GM19438 (cell line): ENCODE data around the gene KCTD20.

Experiments
- ATAC-seq: cut with Tn5 transposase; IDR thresholded peaks from one replicate; pipeline ENCODE4 v1.9.1; 2021; ENCODE audit warnings: low read depth; ENCODE audit not compliant: unreplicated experiment

Gene KCTD20

DNA sequence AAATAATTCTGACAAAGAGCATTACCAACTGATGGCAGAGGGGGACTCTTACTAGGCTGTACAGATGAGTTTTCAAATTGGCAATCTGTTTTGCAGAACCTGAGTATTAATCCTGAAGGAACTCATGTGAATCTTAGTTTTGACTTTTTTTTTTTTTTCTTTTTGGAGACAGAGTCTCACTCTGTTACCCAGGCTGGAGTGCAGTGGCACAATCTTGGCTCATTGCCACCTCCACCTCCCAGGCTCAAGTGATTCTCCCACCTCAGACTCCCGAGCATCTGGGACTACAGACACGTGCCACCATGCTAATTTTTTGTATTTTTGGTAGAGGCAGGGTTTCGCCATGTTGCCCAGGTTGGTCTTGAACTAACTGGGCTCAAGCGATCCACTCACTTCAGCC, 49.3 kb downstream of the KCTD20 start:
- ATAC-seq: no peak

DNA sequence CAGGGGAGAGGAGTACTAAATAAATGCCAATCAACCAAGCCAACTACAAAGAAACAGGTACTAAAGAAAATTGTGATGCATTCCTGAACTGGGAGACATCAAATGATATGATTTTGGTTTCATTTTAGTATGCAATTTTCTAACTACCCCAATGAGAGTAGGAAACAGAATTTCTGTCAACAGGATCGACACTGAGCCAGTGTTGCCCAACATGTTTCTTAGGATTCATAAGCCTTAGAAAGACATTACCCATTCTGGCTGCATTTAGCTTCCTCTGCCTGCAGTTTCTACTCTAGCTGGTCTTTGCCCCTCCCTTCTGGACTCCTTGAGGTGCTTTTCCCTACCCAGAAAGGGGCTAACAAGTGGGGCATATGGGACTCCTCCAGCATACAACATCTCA, 49.8 kb downstream of the KCTD20 start:
- no peak for ATAC-seq

- no peak for ATAC-seq
These were observed 50.5 kb downstream of the KCTD20 start for GRCh38 chr6:36493319-36493718.

- no peak for ATAC-seq
These were observed 51.1 kb downstream of the KCTD20 start for GRCh38 chr6:36493859-36494258.

DNA sequence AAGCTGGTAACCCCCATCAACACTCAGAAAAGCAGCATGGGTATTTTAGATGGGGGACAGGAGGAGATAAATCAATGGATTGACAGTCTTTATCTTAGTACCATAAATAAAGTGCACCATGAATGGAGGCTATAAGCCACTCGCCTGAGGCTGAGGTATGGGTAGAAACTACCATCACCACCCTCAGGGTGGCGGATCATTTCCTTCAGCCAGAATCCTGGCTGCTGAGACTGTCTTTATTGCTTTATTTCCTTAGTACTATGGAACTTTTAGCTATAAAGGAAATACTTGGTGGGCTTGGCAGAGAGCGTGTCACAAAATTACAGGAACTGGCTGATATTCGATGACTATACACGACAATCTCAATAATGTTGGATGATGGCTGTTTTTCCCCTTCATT, 52.3 kb downstream of the KCTD20 start:
- no peak for ATAC-seq

- ATAC-seq: no peak
These were observed 57.1 kb downstream of the KCTD20 start for GRCh38 chr6:36499918-36500317.

- no peak for ATAC-seq
These were observed 58.9 kb downstream of the KCTD20 start for GRCh38 chr6:36501686-36502085.

- ATAC-seq: no peak
These were observed 61.4 kb downstream of the KCTD20 start for GRCh38 chr6:36504181-36504580.

- ATAC-seq: no peak
These were observed 62.2 kb downstream of the KCTD20 start for GRCh38 chr6:36504982-36505381.

GRCh38 chr6:36505744-36506534, 63.1 kb downstream of the KCTD20 start:
- no peak for ATAC-seq

- ATAC-seq: no peak
These were observed 63.8 kb downstream of the KCTD20 start for GRCh38 chr6:36506611-36507010.

DNA sequence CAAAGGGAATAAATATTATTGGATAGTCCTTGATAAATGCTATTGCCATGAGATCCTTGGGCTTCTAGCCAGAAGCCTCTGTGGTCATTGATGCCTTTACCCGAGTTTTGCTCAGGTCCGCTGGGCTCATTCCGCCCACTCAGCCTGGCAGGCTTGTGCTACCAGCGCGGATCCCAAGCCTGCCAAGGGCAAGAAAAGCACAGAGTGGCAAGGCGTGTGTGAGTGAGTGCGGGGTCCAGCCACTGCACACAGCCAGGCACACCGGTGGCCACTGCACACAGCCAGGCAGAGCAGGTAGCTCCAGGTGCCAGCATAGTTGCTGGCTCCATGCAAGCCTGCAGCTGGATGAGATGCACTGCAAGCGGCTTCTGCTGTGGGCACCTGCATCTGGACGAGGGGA, 65.7 kb downstream of the KCTD20 start:
- ATAC-seq: no peak

GRCh38 chr6:36510365-36510764, 67.6 kb downstream of the KCTD20 start:
- ATAC-seq: no peak

DNA sequence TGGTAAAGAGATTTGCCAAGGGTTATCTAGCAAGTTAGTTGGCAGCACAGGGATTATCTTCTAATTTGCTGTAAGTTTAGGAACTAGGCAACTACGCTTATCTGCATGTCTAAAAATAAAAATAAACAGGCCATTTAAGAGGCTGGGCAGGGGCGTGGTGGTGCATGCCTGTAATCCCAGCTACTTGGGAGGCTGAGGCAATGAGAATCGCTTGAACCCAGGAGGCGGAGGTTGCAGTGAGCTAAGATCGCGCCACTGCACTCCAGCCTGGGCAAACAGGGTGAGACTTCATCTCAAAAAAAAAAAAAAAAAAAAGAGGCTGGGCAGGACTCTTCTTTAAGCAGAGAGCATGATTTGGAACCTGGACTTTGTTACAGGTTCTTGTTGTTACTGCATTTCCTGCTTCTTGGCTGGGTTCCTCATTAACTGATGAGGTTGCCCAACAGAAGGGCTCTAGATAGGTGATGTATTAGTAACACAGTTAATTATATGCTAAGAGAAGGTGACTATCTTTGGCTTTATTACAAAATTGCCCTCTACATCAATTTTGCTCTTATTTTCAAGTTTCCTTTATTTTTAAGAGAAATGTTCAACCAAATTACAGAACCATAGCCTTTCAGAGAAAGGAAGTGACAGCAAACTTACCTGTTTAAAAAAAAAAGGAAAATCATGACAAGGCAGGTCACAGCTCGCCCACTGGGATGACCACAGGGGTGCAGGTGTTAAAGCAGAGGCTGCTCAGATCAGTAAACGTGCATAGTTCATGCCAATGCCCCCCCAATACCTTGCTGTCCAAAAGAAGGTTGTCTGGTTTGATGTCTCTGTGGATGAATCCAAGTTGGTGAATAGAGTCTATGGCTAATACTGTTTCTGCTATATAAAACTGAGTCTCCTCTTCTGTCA, 72.0 kb downstream of the KCTD20 start:
- ATAC-seq: no peak

DNA sequence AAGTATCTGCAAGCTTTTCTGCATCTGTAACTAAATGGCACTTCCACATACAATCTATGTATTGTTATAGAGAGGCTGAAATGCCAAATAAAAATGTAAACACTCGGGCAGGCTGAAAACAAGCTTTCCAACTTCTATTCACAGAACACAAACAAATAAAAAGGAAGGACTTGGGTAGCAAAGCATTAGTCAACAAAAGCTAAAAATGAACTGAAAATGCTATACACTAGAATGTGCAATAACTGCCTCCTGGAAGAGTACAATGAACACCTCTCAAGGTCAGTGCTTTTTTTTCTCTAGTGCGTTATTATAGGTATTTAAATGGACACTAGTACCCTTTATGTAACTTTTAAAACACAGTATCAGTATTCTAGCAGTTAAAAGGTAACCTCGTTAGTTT, 73.0 kb downstream of the KCTD20 start:
- no peak for ATAC-seq

DNA sequence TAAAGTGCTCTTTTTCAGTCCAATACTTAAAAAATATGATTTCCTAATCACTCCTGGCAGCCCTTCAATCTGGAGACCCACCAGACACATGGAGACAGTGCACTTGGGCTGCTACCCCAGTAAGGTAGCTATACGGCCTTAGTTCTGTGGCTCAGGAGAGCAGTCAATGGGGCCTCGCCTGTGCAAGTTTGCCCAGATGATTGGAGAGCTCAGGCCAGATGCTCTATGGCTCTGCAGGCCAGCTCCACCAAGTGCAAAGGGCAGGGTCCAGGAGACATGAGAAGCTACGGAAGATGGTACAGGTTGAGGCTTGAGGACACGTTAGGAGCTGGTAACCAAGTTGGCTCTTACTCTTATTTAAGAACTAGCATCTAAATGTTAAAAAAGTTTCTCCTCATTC, 73.8 kb downstream of the KCTD20 start:
- no peak for ATAC-seq

DNA sequence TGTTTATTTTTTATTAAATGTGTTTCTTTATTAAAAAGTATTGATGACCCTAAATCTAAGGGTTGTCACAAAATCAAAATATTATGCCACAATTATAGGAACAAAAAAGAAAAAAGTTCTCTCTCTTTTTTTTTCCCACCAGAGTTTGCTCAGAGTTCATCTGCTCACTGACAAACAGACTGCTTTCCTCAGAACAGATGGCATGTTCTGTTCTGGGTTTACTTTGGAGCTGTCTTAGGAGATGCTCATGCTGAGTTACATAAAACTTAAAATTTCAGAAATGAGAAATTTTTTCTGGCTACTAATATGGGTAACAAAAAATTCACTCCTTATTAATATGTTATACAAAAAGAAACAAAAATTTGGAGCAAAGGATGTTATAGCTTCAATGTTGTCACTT, 74.2 kb downstream of the KCTD20 start:
- ATAC-seq: no peak

- no peak for ATAC-seq
These were observed 74.6 kb downstream of the KCTD20 start for GRCh38 chr6:36517408-36517807.

DNA sequence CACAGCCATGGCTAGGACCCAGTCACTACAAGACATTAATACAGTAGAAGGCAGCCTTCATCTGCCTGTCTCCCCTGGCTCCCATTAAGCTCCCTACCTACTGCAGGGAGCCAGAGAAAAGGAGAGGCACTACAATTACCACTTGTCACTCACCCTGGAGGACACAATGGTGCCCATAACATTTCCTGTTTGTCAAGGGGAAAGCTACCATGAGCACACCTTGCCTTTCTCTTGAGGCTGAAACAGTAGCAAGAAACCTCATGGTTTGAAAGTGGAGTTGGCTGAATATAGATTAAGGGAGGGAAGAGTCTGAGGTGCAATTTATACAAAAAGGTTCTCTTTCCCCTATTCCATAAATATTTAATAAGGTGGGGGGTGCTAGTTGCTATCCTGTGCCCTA, 76.6 kb downstream of the KCTD20 start:
- ATAC-seq: no peak

- no peak for ATAC-seq
These were observed 80.7 kb downstream of the KCTD20 start for GRCh38 chr6:36523451-36523850.

DNA sequence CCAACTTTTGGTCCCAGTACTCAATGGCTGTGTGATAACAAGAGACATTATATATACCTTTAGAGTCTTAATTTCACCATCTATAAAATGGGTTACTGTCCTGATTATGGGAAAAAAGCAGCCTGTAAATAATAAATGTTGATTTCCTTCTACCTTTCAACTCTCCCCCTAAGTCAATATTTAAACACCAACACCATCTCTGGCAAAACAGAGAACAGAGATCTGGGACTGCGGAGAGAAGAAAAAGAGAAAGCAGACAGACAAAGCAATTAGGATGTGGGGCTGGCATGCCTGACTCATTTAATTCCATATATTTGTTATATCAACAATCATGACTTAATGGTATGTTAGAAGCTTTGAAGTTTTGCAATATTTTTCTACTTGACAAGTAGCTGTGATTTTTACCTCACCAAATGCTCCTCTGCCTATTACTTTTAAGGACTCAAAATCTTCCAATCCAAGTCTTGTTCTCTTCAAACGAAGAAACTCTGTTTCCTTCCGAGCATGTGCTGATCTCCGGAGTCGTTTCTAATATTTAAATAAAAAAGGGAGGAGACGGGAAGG, 81.2 kb downstream of the KCTD20 start:
- ATAC-seq: no peak
